GM12878 (cell line): ENCODE measurements around the gene PPT2. TPM values are rescaled to one million over a fixed set of nuclear protein-coding genes. Genes with fewer than 3 reads are reported as not detected.

Source experiments
- ATAC-seq: fragments of 200-7000 bp; cut with Tn5 transposase; 3 replicates; pipeline ENCODE4 v1.9.1; 2020; ENCODE audit warnings: mild to moderate bottlenecking, moderate library complexity
- BruUV-seq: library from RNA; stranded (reverse); fragments of 400-500 nt; replicated peaks from 2 replicates; lab custom pipeline; 2021; lab: Mats Ljungman, UMichigan
- CTCF ChIA-PET: fragments of 300-600 bp; sonication (Branson Sonifier 250); formaldehyde crosslinking; extraction: SDS; loops from one replicate; lab custom pipeline; 2021; ENCODE audit warnings: inconsistent platforms; lab: Yijun Ruan, JAX
- POLR2A ChIA-PET: fragments of 350-600 bp; formaldehyde crosslinking; extraction: SDS; loops from one replicate; lab custom pipeline; 2021; ENCODE audit warnings: inconsistent platforms; lab: Charles Lee
- RAD21 ChIA-PET: fragments of 300-600 bp; sonication (Branson Sonifier 250); formaldehyde crosslinking; loops from one replicate; lab custom pipeline; 2023; ENCODE audit warnings: antibody characterized with exemption; ENCODE audit not compliant: unreplicated experiment; lab: Charles Lee
- SMC1A ChIA-PET: fragments of 300-600 bp; sonication (Branson Sonifier 250); formaldehyde crosslinking; loops from one replicate; lab custom pipeline; 2023; ENCODE audit not compliant: unreplicated experiment, uncharacterized antibody; lab: Charles Lee
- DNase-seq: peaks from one replicate; pipeline ENCODE4 v3.0.0-alpha.2; 2011; ENCODE audit warnings: low read depth, low spot score
- FAIRE-seq: peaks from 3 replicates; lab custom pipeline; 2011; peaks lifted over from hg19 to GRCh38; lab: Jason Lieb, UNC
- H2AFZ ChIP-seq: 2 replicates; pipeline ENCODE4 v1.6.0; 2011; ENCODE audit warnings: low read depth, low read length, control low read depth; ENCODE audit not compliant: control insufficient read depth
- H3K27ac ChIP-seq: 2 replicates; pipeline ENCODE4 v1.5.1; 2011; ENCODE audit warnings: control low read depth; ENCODE audit not compliant: control insufficient read depth, insufficient read depth
- H3K27me3 ChIP-seq, 2 experiments: replicated peaks in 1 of 2; 2 replicates each; pipeline versions ENCODE4 v1.6.0 to v1.6.1; 2011; ENCODE audit warnings: low read length in 1 of 2; ENCODE audit not compliant: control insufficient read depth in 2 of 2, insufficient read depth in 2 of 2
- H3K36me3 ChIP-seq, 2 experiments: 2 replicates each; pipeline ENCODE4 v1.5.1; 2011; ENCODE audit warnings: low read length in 1 of 2; ENCODE audit not compliant: control insufficient read depth in 2 of 2, insufficient read depth in 2 of 2
- H3K4me1 ChIP-seq: 2 replicates; pipeline ENCODE4 v1.6.1; 2011; ENCODE audit warnings: mild to moderate bottlenecking, low read length, moderate library complexity, mixed read lengths; ENCODE audit not compliant: control insufficient read depth, insufficient read depth
- H3K4me2 ChIP-seq: 2 replicates; pipeline ENCODE4 v1.6.0; 2011; ENCODE audit warnings: control low read depth; ENCODE audit not compliant: control insufficient read depth, insufficient read depth
- H3K4me3 ChIP-seq: fragments of 200-600 bp; sonication (generic); 2 replicates; pipeline ENCODE4 v1.5.1; 2016
- H3K79me2 ChIP-seq: 2 replicates; pipeline ENCODE4 v1.6.0; 2011; ENCODE audit warnings: low read length; ENCODE audit not compliant: control insufficient read depth, insufficient read depth
- H3K9ac ChIP-seq: 2 replicates; pipeline ENCODE4 v1.8.0; 2011; ENCODE audit warnings: low read length, control low read depth, mixed read lengths; ENCODE audit not compliant: control insufficient read depth, insufficient read depth
- H3K9me3 ChIP-seq: replicated peaks from 3 replicates; pipeline ENCODE4 v1.5.1; 2011; ENCODE audit warnings: mild to moderate bottlenecking, low read length; ENCODE audit not compliant: control insufficient read depth, insufficient read depth
- H4K20me1 ChIP-seq: 2 replicates; pipeline ENCODE4 v1.6.0; 2011; ENCODE audit not compliant: control insufficient read depth, insufficient read depth
- FOS ChIP-seq: IDR thresholded peaks from 3 replicates; pipeline ENCODE4 v1.6.1; 2011; ENCODE audit warnings: borderline replicate concordance; ENCODE audit not compliant: insufficient read length; ENCODE audit errors: extremely low read depth
- HDAC6 ChIP-seq: fragments of 200-600 bp; sonication (generic); IDR thresholded peaks from one replicate; pipeline ENCODE4 v1.8.0; 2017; ENCODE audit warnings: antibody characterized with exemption; ENCODE audit not compliant: unreplicated experiment
- MTA2 ChIP-seq: fragments of 450-650 bp; IDR thresholded peaks from 2 replicates; pipeline ENCODE4 v1.6.1; 2016; ENCODE audit warnings: low read depth, mild to moderate bottlenecking, moderate library complexity
- TCF3 ChIP-seq: IDR thresholded peaks from 2 replicates; pipeline ENCODE4 v1.6.1; 2012; ENCODE audit warnings: low read depth, mild to moderate bottlenecking, low read length, borderline replicate concordance; ENCODE audit not compliant: insufficient read depth
- YY1 ChIP-seq: IDR thresholded peaks from 2 replicates; pipeline ENCODE4 v1.6.1; 2011; ENCODE audit warnings: low read depth, mild to moderate bottlenecking, low read length
- ZNF274 ChIP-seq: IDR thresholded peaks from one replicate; pipeline ENCODE4 v1.8.0; 2011; ENCODE audit not compliant: insufficient read length, insufficient read depth
- WGBS: methylation state at CpG from one replicate; pipeline ENCODE4 v1.1.6; 2016; ENCODE audit warnings: low lambda C conversion rate; ENCODE audit not compliant: insufficient replicate concordance, insufficient coverage; ENCODE audit errors: missing lambda C conversion rate; 5-methylcytosine and 5-hydroxymethylcytosine counted together
- in situ Hi-C: fragments of 300-500 bp; cut with MboI; formaldehyde crosslinking; loops from 9 replicates; pipeline ENCODE4 v1.14.3; 2018; ENCODE audit warnings: mixed read lengths
- intact Hi-C: fragments of 100-400 bp; cut with micrococcal nuclease; formaldehyde crosslinking; loops from one replicate; pipeline ENCODE4 v1.14.2; 2022; ENCODE audit not compliant: unreplicated experiment
- polyA plus RNA-seq, 11 experiments: library from polyadenylated mRNA; depleted of rRNA in 4 of 11; unstranded in 6 of 11; stranded (reverse) in 5 of 11; fragments of >200 nt; fragmentation: Nextera tagmentation in 4 of 11; fragmentation: Illumina TruSeq in 1 of 11; extraction: Ambion mirVana in 4 of 11; extraction: Trizol in 1 of 11; gene quantifications; 1 replicate in 1 of 11; 2 replicates in 10 of 11; pipeline versions ENCODE4 v1.2.1 to v1.2.3, GENCODE V29; 2011 to 2016; ENCODE audit warnings: inconsistent platforms in 2 of 11, missing spikeins in 2 of 11, low read depth in 1 of 11
- total RNA-seq, 4 experiments: library from RNA; depleted of rRNA in 3 of 4; stranded (reverse); fragments of >200 nt in 3 of 4; fragmentation: Illumina TruSeq in 1 of 4; extraction: Trizol in 1 of 4; gene quantifications; 2 replicates each; pipeline versions ENCODE4 v1.2.1 to v1.2.3, GENCODE V29; 2013 to 2021
- TF ChIP-seq, protein P1 (sequence below): fragments of 450-650 bp; formaldehyde crosslinking; IDR thresholded peaks from 2 replicates; pipeline ENCODE4 v1.4.0; 2020; ENCODE audit warnings: mild to moderate bottlenecking, moderate library complexity

Gene PPT2
- total and polyA plus RNA-seq, 10 of the 15 experiments (the other 5 are each of a cell fraction or from before 2014, with no cell fraction given), result 1.3 to 25.5 (median 5.5) TPM

GRCh38 chr6:32203426-32204267, 49.7 kb downstream of the PPT2 start:
- TF ChIP-seq, protein P1, sequence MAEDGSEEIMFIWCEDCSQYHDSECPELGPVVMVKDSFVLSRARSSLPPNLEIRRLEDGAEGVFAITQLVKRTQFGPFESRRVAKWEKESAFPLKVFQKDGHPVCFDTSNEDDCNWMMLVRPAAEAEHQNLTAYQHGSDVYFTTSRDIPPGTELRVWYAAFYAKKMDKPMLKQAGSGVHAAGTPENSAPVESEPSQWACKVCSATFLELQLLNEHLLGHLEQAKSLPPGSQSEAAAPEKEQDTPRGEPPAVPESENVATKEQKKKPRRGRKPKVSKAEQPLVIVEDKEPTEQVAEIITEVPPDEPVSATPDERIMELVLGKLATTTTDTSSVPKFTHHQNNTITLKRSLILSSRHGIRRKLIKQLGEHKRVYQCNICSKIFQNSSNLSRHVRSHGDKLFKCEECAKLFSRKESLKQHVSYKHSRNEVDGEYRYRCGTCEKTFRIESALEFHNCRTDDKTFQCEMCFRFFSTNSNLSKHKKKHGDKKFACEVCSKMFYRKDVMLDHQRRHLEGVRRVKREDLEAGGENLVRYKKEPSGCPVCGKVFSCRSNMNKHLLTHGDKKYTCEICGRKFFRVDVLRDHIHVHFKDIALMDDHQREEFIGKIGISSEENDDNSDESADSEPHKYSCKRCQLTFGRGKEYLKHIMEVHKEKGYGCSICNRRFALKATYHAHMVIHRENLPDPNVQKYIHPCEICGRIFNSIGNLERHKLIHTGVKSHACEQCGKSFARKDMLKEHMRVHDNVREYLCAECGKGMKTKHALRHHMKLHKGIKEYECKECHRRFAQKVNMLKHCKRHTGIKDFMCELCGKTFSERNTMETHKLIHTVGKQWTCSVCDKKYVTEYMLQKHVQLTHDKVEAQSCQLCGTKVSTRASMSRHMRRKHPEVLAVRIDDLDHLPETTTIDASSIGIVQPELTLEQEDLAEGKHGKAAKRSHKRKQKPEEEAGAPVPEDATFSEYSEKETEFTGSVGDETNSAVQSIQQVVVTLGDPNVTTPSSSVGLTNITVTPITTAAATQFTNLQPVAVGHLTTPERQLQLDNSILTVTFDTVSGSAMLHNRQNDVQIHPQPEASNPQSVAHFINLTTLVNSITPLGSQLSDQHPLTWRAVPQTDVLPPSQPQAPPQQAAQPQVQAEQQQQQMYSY, result no peak
- TF ChIP-seq FOS (no peak), HDAC6 (no peak), YY1 (no peak), TCF3 (no peak), ZNF274 (no peak), MTA2 (no peak)
- SMC1A ChIA-PET, result no interaction called here
- Histone ChIP-seq H4K20me1 (no peaks in the 10 kb centered on the region), H3K4me2 (no peak overlapping the region), H3K36me3 (no peaks in the 10 kb centered on the region), H3K27ac (no peak overlapping the region), H3K9ac (no peak overlapping the region), H3K27me3 (no peaks in the 10 kb centered on the region), H3K4me1 (no peaks in the 10 kb centered on the region), H3K79me2 (no peaks in the 10 kb centered on the region), H3K9me3 (no peaks in the 10 kb centered on the region), H2AFZ (no peak overlapping the region), H3K4me3 (no peak overlapping the region)
- in situ Hi-C loops (no loop called here), intact Hi-C loops (no loop called here)
- FAIRE-seq, result no peak
- POLR2A ChIA-PET, result no interaction called here
- no peak for ATAC-seq
- CTCF ChIA-PET, result interaction anchor here (1.4 kb wide), 1 partner anchor 45 kb away, joined by 3 read pairs; no protein-coding TSS in a partner anchor
- no peak for DNase-seq
- no TSS peak for BruUV-seq
- 50% methylated on average over 9 of the region's 9 CpGs for WGBS
- RAD21 ChIA-PET, result no interaction called here
